GM12875 (cell line): ENCODE results near the gene MAP4K1.
"Not testable (repeated sequence)": the region's sequence is repeated elsewhere in the genome, so short reads cannot be mapped to it uniquely, and the experiment has no call there.

Source experiments
- H3K4me3 ChIP-seq: one replicate; pipeline ENCODE4 v1.5.1; 2011; ENCODE audit warnings: low read depth, low read length, control low read depth
- TF ChIP-seq, protein P1 (sequence below): IDR thresholded peaks from 2 replicates; pipeline ENCODE4 v1.5.1; 2011; ENCODE audit warnings: low read depth, mild to moderate bottlenecking, control low read depth, inconsistent platforms, low read length, moderate library complexity, borderline replicate concordance; ENCODE audit not compliant: insufficient read depth

The MAP4K1 gene

DNA sequence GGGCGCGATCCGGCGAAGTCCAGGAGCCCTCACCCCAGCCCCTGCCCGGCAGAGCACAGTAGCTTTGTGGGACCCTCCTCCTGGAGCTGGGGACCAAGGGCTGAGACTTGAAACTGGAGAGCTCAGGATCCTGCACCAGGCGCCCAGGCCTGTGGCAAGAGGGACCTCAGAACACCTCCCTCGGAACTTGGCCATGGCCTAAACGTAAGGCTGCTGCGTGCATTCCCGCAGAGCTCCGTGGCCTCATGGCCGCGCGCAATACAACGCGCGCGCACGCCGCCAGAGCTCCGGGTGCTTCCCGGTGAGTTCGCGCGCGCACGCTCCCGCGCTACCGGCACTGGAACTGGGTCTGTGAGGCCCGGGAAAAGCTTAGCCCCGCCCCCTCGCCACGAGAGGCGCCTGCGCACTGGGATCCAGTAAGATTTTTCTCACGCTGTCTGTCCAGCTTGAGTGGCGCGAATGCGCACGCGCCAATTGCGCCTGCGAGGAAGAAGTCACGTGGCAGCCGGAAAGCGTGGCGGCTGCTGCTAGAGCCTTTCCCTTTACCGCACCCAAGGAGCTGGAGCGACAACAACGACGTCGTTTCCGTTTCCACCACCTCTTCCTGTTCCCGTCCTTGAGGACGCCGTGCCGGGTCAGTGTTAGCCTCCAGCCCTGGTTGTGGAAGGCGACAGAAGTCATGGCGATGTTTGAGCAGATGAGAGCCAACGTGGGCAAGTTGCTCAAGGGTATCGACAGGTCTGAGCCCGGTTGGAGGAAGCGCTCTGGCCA, 1.0 kb upstream of the MAP4K1 start, which contains the start of gene EIF3K:
TSS of gene EIF3K (plus strand) at position 599 of the 771 bp plus-strand sequence. CDS start at position 680, 81 bp downstream.
- TF ChIP-seq, protein P1, sequence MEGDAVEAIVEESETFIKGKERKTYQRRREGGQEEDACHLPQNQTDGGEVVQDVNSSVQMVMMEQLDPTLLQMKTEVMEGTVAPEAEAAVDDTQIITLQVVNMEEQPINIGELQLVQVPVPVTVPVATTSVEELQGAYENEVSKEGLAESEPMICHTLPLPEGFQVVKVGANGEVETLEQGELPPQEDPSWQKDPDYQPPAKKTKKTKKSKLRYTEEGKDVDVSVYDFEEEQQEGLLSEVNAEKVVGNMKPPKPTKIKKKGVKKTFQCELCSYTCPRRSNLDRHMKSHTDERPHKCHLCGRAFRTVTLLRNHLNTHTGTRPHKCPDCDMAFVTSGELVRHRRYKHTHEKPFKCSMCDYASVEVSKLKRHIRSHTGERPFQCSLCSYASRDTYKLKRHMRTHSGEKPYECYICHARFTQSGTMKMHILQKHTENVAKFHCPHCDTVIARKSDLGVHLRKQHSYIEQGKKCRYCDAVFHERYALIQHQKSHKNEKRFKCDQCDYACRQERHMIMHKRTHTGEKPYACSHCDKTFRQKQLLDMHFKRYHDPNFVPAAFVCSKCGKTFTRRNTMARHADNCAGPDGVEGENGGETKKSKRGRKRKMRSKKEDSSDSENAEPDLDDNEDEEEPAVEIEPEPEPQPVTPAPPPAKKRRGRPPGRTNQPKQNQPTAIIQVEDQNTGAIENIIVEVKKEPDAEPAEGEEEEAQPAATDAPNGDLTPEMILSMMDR, result no peak
- H3K4me3 ChIP-seq, result peak within 1 kb of the TSS; percentile 93

DNA sequence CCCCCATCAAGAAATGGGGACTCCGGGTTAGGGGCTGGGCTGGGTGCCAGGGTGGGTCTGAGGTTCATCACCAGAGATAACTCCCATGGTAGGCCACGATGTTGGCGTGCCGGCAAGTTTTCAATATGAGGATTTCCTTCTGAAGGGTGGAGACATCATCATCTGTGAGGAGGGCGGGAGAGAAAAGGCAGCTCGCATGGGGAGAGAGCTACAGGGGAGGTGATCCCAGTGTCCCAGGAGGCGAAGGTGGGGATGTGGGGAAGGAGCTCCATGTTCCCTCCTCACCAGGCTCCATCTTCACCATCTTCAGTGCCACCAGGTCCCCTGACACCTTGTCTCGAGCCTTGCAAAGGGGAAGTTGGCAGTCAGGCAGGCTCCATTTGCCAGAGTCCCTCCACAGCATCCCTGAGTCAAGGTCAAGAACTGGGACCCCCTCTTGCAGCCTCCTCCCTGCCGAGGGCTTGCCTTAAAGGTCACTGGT, 430 bp downstream of the MAP4K1 start:
- peak overlapping the region; percentile 66 for H3K4me3 ChIP-seq

DNA sequence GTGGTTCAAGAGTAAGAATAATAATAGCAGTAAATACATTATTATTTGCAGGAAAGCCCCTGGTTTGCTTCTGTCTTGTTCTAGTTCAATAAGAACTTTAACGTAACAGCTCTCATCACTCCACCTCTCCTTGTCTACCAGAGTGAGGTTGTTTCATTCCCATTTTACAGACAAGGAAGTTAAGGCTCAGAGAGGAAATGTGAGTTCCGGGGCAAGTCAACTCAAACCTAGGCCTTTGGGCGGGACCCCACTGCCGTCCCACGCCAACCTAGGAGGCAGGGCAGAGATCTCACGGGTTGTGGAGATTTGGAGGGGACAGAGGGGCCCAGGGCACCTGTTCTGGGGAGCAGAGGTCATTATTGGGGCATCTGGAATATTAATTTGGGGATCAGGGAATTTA, 1.5 kb downstream of the MAP4K1 start:
- peak overlapping the region; percentile 66 for H3K4me3 ChIP-seq
- TF ChIP-seq, protein P1, result no peak

More for the DNA sequence above, 430 bp downstream of the MAP4K1 start:
- TF ChIP-seq, protein P1, result no peak

DNA sequence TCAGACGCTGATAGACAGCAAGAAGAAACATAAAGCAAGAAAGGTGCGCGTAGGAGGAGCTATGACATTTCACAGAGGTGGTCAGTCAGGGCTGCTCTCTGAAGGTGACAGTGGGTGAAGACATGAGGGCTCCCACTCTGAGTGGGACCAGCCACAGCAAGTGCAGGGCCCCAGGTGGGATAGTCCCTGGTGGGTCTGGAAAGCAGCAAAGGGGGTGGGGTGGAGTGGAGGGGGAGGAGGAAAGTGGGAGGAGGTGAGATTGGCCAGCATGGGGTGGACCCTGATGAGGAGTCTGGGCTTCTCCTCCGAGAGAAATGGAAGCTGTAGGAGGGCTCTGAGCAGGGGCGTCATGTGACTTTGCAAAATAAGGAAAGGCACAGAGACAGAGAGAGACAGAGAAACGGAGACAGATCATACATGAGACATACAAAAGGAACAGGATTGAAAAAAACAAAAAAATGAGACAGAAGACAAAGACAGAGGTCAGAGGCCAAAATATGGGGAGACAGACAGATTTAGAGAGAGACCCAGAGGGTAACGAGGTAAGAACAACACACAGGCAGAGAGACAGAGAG, 2.7 kb downstream of the MAP4K1 start:
- TF ChIP-seq, protein P1, result no peak
- H3K4me3 ChIP-seq, result peak overlapping the region; percentile 26

DNA sequence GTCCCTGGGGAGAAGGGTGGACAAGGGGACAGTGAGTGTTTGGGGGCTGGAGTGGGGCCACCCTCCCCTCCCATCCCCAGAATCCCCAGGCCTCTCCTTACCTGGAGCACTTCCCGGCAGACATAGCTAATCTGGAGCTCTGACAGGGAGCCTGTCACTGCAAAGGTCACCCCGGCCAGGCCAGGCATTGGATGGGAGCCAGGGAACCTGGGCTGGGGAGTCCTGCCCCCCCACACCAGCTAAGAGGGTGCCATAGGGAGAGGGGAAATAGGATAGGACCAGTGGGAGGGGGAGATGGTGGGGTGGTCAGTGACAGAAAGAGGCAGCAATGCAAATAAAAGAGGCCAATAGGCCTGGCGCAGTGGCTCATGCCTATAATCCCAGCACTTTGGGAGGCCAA, 3.5 kb downstream of the MAP4K1 start:
- H3K4me3 ChIP-seq, result no peak overlapping the region
- TF ChIP-seq, protein P1, result no peak

DNA sequence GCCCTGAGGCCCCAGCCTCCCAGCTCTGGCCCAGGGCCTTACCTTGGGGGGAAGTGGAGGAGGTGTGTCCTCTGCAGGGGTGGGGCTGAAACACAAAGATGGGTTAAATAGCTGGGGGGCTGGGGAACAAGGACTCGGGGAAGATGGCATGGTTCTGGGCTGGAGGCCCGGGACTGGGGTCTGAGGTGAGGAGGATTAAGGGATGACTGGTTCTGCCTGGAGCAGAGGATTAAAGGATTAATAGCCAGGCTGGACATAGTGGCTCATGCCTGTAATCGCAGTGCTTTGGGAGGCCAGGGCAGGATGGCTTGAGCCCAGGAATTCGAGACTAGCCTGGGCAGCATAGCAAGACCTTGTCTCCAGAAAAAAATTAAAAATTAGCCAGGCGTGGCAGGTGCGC, 11.6 kb downstream of the MAP4K1 start:
- TF ChIP-seq, protein P1, result no peak
- no peak overlapping the region for H3K4me3 ChIP-seq

DNA sequence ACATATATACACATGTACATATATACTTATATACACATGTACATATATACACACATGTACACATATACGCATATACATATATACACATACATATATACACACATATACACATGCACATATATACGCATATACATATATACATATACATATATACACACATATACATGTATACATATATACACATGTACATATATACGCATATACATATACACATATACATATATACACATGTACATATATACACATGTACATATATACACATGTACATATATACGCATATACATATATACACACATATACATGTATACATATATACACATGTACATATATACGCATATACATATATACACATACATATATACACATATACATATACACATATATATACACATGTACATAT, 14.9 kb downstream of the MAP4K1 start:
- not testable (repeated sequence) for H3K4me3 ChIP-seq
